Left renal cortex interstitium (tissue), 4 donors: Measurements from ENCODE around the gene CHRNA4. TPM values are rescaled to one million over a fixed set of nuclear protein-coding genes. Genes with fewer than 3 reads are reported as not detected.
"Not testable (repeated sequence)": the region's sequence is repeated elsewhere in the genome, so short reads cannot be mapped to it uniquely, and the experiment has no call there.

ENCODE experiments used
- DNase-seq, 4 donors: peaks; one replicate each; pipeline ENCODE4 v3.0.0-alpha.2; 2013; ENCODE audit warnings: low read depth in 4 of 4, low spot score in 2 of 4, missing footprints in 1 of 4
- polyA plus RNA-seq, 4 donors: library from polyadenylated mRNA; unstranded; fragments of 120-200 nt; gene quantifications; one replicate each; pipeline ENCODE4 v1.2.1, GENCODE V29; 2013; ENCODE audit not compliant: insufficient read length in 4 of 4

Gene CHRNA4
- polyA plus RNA-seq, 4 donors, result 5.6 to 29.6 (median 12.3) TPM

GRCh38 chr20:63379872-63380271 is 18.7 kb upstream of the CHRNA4 start:
- not testable (repeated sequence) for DNase-seq

- DNase-seq, result no peak
Observed at GRCh38 chr20:63379296-63379695, 18.1 kb upstream of the CHRNA4 start.

- no peak for DNase-seq
Observed at GRCh38 chr20:63378626-63379025, 17.5 kb upstream of the CHRNA4 start.

- DNase-seq, result no peak
Observed at GRCh38 chr20:63377951-63378381, 16.8 kb upstream of the CHRNA4 start.

- peak in 3 of 4 donors; percentile 52 to 69 (median 61) for DNase-seq
Observed at GRCh38 chr20:63377256-63377941, 16.2 kb upstream of the CHRNA4 start.

- DNase-seq, result no peak
Observed at GRCh38 chr20:63376283-63377250, 15.4 kb upstream of the CHRNA4 start.

GRCh38 chr20:63375438-63375837 is 14.3 kb upstream of the CHRNA4 start:
- no peak for DNase-seq

- DNase-seq, result no peak
Observed at GRCh38 chr20:63374504-63374903, 13.4 kb upstream of the CHRNA4 start.

GRCh38 chr20:63373996-63374395 is 12.8 kb upstream of the CHRNA4 start:
- no peak for DNase-seq

- no peak for DNase-seq
Observed at GRCh38 chr20:63372971-63373885, 12.1 kb upstream of the CHRNA4 start.

GRCh38 chr20:63371291-63371865 is 10.2 kb upstream of the CHRNA4 start:
- no peak for DNase-seq

- no peak for DNase-seq
Observed at GRCh38 chr20:63370618-63371187, 9.6 kb upstream of the CHRNA4 start.

GRCh38 chr20:63369724-63370617 is 8.8 kb upstream of the CHRNA4 start:
- no peak for DNase-seq

- no peak for DNase-seq
Observed at GRCh38 chr20:63369024-63369530, 7.9 kb upstream of the CHRNA4 start.

- no peak for DNase-seq
Observed at GRCh38 chr20:63368151-63368550, 7.0 kb upstream of the CHRNA4 start.

- no peak for DNase-seq
Observed at GRCh38 chr20:63367446-63368055, 6.4 kb upstream of the CHRNA4 start.

- no peak for DNase-seq
Observed at GRCh38 chr20:63366390-63367365, 5.5 kb upstream of the CHRNA4 start.
